HG03378 (cell line): ENCODE results near the gene PYY.
"Not testable (repeated sequence)": the region's sequence is repeated elsewhere in the genome, so short reads cannot be mapped to it uniquely, and the experiment has no call there.

ENCODE experiments used
- ATAC-seq: cut with Tn5 transposase; IDR thresholded peaks from one replicate; pipeline ENCODE4 v1.9.1; 2021; ENCODE audit warnings: mild to moderate bottlenecking, moderate library complexity; ENCODE audit not compliant: unreplicated experiment

PYY gene

GRCh38 chr17:43953746-43954145, at the start of gene PYY:
Gene PYY (minus strand): TSS chr17:43953940. CDS start chr17:43953483, 457 bp downstream.
- ATAC-seq = no peak

- ATAC-seq = no peak
These were observed 48.6 kb upstream of the PYY start for GRCh38 chr17:44002141-44002848.

GRCh38 chr17:44001461-44001920, 47.8 kb upstream of the PYY start:
- ATAC-seq = no peak

GRCh38 chr17:44000871-44001460, 47.2 kb upstream of the PYY start:
- ATAC-seq = no peak

- no peak for ATAC-seq
These were observed 46.6 kb upstream of the PYY start for GRCh38 chr17:44000141-44000860.

GRCh38 chr17:43999024-43999423, 45.3 kb upstream of the PYY start:
- ATAC-seq = no peak

- no peak for ATAC-seq
These were observed 44.8 kb upstream of the PYY start for GRCh38 chr17:43998552-43998951.

- ATAC-seq = not testable (repeated sequence)
These were observed 43.4 kb upstream of the PYY start for GRCh38 chr17:43997180-43997579.

- ATAC-seq = no peak
These were observed 41.4 kb upstream of the PYY start for GRCh38 chr17:43995150-43995471.

- no peak for ATAC-seq
These were observed 40.8 kb upstream of the PYY start for GRCh38 chr17:43994272-43995149.

GRCh38 chr17:43992641-43993040, 38.9 kb upstream of the PYY start:
- no peak for ATAC-seq

- ATAC-seq = no peak
These were observed 34.6 kb upstream of the PYY start for GRCh38 chr17:43988301-43988700.

GRCh38 chr17:43987131-43988021, 33.6 kb upstream of the PYY start:
- ATAC-seq = no peak

GRCh38 chr17:43986225-43986981, 32.7 kb upstream of the PYY start:
- ATAC-seq = no peak

- no peak for ATAC-seq
These were observed 30.8 kb upstream of the PYY start for GRCh38 chr17:43984521-43984920.

- ATAC-seq = no peak
These were observed 30.0 kb upstream of the PYY start for GRCh38 chr17:43983515-43984411.

GRCh38 chr17:43983196-43983514, 29.4 kb upstream of the PYY start:
- no peak for ATAC-seq

- ATAC-seq = no peak
These were observed 28.4 kb upstream of the PYY start for GRCh38 chr17:43982171-43982570.

GRCh38 chr17:43979671-43980070, 25.9 kb upstream of the PYY start:
- ATAC-seq = no peak
